ENCODE measurements around the gene FIS1. TPM values are rescaled to one million over a fixed set of nuclear protein-coding genes. Genes with fewer than 3 reads are reported as not detected.

FIS1 gene
- polyA plus RNA-seq, 1 donor from 2014 or later: 322 TPM

DNA sequence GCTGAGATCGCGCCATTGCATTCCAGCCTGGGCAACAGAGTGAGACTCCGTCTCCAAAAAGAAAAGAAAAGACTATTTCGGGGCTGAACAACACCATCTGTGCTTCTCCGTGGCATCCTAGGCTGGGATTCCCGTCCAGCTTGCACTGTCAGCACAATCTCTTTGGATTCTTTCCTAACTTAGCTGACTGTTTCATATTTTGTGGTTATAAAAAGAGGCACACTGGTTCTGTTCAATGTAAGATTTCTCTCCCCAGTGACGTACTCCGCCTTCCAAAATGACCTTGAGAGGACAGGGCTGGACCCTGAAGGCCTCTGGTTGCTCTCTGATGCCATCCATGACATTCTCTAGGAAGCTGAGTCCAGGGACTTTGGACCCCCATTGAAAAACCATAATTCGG, 18.2 kb downstream of the FIS1 start:
- H3F3A ChIP-seq (ENCODE audit: insufficient read depth, low read length, poor library complexity, severe bottlenecking): no peaks in the 10 kb centered on the region
- no peaks in the 10 kb centered on the region for H4K20me1 ChIP-seq (ENCODE audit: insufficient read depth)
- H2AFZ ChIP-seq (ENCODE audit: low read depth, low read length): no peak overlapping the region
- H3K27ac ChIP-seq (ENCODE audit: low read length): no peak overlapping the region
- H3K9me3 ChIP-seq (ENCODE audit: low read length): no peaks in the 10 kb centered on the region
- no peak overlapping the region for H3K9ac ChIP-seq (ENCODE audit: low read length)
- no peak overlapping the region for H3K4me3 ChIP-seq (ENCODE audit: low read length)
- H3K9me2 ChIP-seq (ENCODE audit: insufficient read depth, low read length): no peaks in the 10 kb centered on the region
- H3K36me3 ChIP-seq (ENCODE audit: insufficient read depth, low read length): no peaks in the 10 kb centered on the region
- H3K79me2 ChIP-seq (replicated peaks; ENCODE audit: insufficient read depth, low read length): no peaks in the 10 kb centered on the region
- no peaks in the 10 kb centered on the region for H3K27me3 ChIP-seq (ENCODE audit: insufficient read depth, low read depth, low read length)
- H3K4me2 ChIP-seq (ENCODE audit: low read length): no peak overlapping the region
- TF ChIP-seq TAF1 (IDR thresholded peaks at IDR 0.05; ENCODE audit: low read depth) (no peak), SMC3 (conservative IDR thresholded peaks at IDR 0.05; ENCODE audit: poor library complexity) (no peak), RAD21 (conservative IDR thresholded peaks at IDR 0.05) (no peak)

DNA sequence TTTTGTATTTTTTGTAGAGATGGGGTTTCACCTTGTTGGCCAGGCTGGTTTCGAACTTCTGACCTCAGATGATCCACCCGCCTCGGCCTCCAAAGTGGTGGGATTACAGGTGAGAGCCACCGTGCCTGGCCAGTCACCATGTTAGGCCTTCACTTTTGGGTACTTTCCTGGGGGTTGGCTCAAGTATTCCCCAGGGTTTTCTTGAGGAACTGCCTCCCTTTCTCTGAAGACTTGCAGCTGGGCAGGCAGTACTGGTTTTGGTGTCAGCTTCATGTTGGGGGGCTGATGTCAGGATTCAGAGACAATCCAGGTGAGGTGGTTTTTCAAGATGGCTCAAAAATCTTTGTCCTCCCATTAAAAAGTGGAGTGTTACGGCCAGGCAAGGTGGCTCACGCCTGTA, 19.2 kb downstream of the FIS1 start:
- Histone ChIP-seq H3K36me3 (ENCODE audit: insufficient read depth, low read length) (no peaks in the 10 kb centered on the region), H3K9me2 (ENCODE audit: insufficient read depth, low read length) (no peaks in the 10 kb centered on the region), H3K4me2 (ENCODE audit: low read length) (no peak overlapping the region)

More for the DNA sequence above, 19.2 kb downstream of the FIS1 start:
- no peak overlapping the region for H3K27ac ChIP-seq (ENCODE audit: low read length)
- no peaks in the 10 kb centered on the region for H3F3A ChIP-seq (ENCODE audit: insufficient read depth, low read length, poor library complexity, severe bottlenecking)
- no peaks in the 10 kb centered on the region for H4K20me1 ChIP-seq (ENCODE audit: insufficient read depth)
- TF ChIP-seq POLR2AphosphoS5 (IDR thresholded peaks at IDR 0.05) (no peak), TAF1 (IDR thresholded peaks at IDR 0.05; ENCODE audit: low read depth) (no peak), MXI1 (conservative IDR thresholded peaks at IDR 0.05; ENCODE audit: poor library complexity, severe bottlenecking) (no peak), EZH2 (IDR thresholded peaks at IDR 0.05; ENCODE audit: borderline replicate concordance, insufficient read depth, low read length, poor library complexity, severe bottlenecking) (no peak), RAD21 (conservative IDR thresholded peaks at IDR 0.05) (no peak), SMC3 (conservative IDR thresholded peaks at IDR 0.05; ENCODE audit: poor library complexity) (no peak), EP300 (conservative IDR thresholded peaks at IDR 0.05; ENCODE audit: poor library complexity, severe bottlenecking) (no peak)
- TF ChIP-seq, protein P1, sequence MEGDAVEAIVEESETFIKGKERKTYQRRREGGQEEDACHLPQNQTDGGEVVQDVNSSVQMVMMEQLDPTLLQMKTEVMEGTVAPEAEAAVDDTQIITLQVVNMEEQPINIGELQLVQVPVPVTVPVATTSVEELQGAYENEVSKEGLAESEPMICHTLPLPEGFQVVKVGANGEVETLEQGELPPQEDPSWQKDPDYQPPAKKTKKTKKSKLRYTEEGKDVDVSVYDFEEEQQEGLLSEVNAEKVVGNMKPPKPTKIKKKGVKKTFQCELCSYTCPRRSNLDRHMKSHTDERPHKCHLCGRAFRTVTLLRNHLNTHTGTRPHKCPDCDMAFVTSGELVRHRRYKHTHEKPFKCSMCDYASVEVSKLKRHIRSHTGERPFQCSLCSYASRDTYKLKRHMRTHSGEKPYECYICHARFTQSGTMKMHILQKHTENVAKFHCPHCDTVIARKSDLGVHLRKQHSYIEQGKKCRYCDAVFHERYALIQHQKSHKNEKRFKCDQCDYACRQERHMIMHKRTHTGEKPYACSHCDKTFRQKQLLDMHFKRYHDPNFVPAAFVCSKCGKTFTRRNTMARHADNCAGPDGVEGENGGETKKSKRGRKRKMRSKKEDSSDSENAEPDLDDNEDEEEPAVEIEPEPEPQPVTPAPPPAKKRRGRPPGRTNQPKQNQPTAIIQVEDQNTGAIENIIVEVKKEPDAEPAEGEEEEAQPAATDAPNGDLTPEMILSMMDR (IDR thresholded peaks at IDR 0.05; ENCODE audit: poor library complexity, severe bottlenecking): no peak
- TF ChIP-seq, protein P2, sequence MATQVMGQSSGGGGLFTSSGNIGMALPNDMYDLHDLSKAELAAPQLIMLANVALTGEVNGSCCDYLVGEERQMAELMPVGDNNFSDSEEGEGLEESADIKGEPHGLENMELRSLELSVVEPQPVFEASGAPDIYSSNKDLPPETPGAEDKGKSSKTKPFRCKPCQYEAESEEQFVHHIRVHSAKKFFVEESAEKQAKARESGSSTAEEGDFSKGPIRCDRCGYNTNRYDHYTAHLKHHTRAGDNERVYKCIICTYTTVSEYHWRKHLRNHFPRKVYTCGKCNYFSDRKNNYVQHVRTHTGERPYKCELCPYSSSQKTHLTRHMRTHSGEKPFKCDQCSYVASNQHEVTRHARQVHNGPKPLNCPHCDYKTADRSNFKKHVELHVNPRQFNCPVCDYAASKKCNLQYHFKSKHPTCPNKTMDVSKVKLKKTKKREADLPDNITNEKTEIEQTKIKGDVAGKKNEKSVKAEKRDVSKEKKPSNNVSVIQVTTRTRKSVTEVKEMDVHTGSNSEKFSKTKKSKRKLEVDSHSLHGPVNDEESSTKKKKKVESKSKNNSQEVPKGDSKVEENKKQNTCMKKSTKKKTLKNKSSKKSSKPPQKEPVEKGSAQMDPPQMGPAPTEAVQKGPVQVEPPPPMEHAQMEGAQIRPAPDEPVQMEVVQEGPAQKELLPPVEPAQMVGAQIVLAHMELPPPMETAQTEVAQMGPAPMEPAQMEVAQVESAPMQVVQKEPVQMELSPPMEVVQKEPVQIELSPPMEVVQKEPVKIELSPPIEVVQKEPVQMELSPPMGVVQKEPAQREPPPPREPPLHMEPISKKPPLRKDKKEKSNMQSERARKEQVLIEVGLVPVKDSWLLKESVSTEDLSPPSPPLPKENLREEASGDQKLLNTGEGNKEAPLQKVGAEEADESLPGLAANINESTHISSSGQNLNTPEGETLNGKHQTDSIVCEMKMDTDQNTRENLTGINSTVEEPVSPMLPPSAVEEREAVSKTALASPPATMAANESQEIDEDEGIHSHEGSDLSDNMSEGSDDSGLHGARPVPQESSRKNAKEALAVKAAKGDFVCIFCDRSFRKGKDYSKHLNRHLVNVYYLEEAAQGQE (IDR thresholded peaks at IDR 0.05; ENCODE audit: borderline replicate concordance): no peak
- no peak overlapping the region for H3K4me3 ChIP-seq (ENCODE audit: low read length)
- no peak overlapping the region for H3K9ac ChIP-seq (ENCODE audit: low read length)
- H3K27me3 ChIP-seq (ENCODE audit: insufficient read depth, low read depth, low read length): no peaks in the 10 kb centered on the region
- no peak overlapping the region for H2AFZ ChIP-seq (ENCODE audit: low read depth, low read length)
- H3K9me3 ChIP-seq (ENCODE audit: low read length): no peaks in the 10 kb centered on the region
- H3K79me2 ChIP-seq (replicated peaks; ENCODE audit: insufficient read depth, low read length): no peaks in the 10 kb centered on the region
